Liver (tissue), 3 donors: ENCODE data around the gene MRFAP1.

ENCODE experiments used
- HNF4G ChIP-seq: IDR thresholded peaks from 2 replicates; pipeline ENCODE4 v1.6.1; 2016; ENCODE audit warnings: antibody characterized with exemption
- RAD21 ChIP-seq, 2 donors: IDR thresholded peaks; 2 replicates each; pipeline ENCODE4 v1.6.1; 2016; ENCODE audit warnings: antibody characterized with exemption in 2 of 2, mild to moderate bottlenecking in 2 of 2
- YY1 ChIP-seq: IDR thresholded peaks from 2 replicates; pipeline ENCODE4 v1.6.1; 2016; ENCODE audit warnings: antibody characterized with exemption, mild to moderate bottlenecking
- TF ChIP-seq, protein P1 (sequence below): fragments of 150-350 bp; IDR thresholded peaks from 2 replicates; pipeline ENCODE4 v1.5.1; 2017; ENCODE audit warnings: improper control_type of control experiment, low read depth, low read length; ENCODE audit not compliant: missing input control
- TF ChIP-seq, protein P2 (sequence below): IDR thresholded peaks from 2 replicates; pipeline ENCODE4 v1.6.1; 2016; ENCODE audit warnings: antibody characterized with exemption
- TF ChIP-seq, protein P3 (sequence below): IDR thresholded peaks from 2 replicates; pipeline ENCODE4 v1.6.1; 2016; ENCODE audit warnings: antibody characterized with exemption
- TF ChIP-seq, protein P4 (sequence below): IDR thresholded peaks from 2 replicates; pipeline ENCODE4 v1.6.1; 2016; ENCODE audit warnings: antibody characterized with exemption, mild to moderate bottlenecking
- donor health status: healthy.
- donor health status: healthy.

GRCh38 chr4:6595897-6596537 lies 44.5 kb upstream of the MRFAP1 start:
- TF ChIP-seq, protein P1, sequence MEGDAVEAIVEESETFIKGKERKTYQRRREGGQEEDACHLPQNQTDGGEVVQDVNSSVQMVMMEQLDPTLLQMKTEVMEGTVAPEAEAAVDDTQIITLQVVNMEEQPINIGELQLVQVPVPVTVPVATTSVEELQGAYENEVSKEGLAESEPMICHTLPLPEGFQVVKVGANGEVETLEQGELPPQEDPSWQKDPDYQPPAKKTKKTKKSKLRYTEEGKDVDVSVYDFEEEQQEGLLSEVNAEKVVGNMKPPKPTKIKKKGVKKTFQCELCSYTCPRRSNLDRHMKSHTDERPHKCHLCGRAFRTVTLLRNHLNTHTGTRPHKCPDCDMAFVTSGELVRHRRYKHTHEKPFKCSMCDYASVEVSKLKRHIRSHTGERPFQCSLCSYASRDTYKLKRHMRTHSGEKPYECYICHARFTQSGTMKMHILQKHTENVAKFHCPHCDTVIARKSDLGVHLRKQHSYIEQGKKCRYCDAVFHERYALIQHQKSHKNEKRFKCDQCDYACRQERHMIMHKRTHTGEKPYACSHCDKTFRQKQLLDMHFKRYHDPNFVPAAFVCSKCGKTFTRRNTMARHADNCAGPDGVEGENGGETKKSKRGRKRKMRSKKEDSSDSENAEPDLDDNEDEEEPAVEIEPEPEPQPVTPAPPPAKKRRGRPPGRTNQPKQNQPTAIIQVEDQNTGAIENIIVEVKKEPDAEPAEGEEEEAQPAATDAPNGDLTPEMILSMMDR = no peak
- no peak for TF ChIP-seq RAD21 (IDR thresholded peaks at IDR 0.05)
- no peak for TF ChIP-seq YY1
- TF ChIP-seq, protein P2, sequence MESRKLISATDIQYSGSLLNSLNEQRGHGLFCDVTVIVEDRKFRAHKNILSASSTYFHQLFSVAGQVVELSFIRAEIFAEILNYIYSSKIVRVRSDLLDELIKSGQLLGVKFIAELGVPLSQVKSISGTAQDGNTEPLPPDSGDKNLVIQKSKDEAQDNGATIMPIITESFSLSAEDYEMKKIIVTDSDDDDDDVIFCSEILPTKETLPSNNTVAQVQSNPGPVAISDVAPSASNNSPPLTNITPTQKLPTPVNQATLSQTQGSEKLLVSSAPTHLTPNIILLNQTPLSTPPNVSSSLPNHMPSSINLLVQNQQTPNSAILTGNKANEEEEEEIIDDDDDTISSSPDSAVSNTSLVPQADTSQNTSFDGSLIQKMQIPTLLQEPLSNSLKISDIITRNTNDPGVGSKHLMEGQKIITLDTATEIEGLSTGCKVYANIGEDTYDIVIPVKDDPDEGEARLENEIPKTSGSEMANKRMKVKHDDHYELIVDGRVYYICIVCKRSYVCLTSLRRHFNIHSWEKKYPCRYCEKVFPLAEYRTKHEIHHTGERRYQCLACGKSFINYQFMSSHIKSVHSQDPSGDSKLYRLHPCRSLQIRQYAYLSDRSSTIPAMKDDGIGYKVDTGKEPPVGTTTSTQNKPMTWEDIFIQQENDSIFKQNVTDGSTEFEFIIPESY = no peak
- TF ChIP-seq, protein P3, sequence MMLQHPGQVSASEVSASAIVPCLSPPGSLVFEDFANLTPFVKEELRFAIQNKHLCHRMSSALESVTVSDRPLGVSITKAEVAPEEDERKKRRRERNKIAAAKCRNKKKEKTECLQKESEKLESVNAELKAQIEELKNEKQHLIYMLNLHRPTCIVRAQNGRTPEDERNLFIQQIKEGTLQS = no peak
- TF ChIP-seq, protein P4, sequence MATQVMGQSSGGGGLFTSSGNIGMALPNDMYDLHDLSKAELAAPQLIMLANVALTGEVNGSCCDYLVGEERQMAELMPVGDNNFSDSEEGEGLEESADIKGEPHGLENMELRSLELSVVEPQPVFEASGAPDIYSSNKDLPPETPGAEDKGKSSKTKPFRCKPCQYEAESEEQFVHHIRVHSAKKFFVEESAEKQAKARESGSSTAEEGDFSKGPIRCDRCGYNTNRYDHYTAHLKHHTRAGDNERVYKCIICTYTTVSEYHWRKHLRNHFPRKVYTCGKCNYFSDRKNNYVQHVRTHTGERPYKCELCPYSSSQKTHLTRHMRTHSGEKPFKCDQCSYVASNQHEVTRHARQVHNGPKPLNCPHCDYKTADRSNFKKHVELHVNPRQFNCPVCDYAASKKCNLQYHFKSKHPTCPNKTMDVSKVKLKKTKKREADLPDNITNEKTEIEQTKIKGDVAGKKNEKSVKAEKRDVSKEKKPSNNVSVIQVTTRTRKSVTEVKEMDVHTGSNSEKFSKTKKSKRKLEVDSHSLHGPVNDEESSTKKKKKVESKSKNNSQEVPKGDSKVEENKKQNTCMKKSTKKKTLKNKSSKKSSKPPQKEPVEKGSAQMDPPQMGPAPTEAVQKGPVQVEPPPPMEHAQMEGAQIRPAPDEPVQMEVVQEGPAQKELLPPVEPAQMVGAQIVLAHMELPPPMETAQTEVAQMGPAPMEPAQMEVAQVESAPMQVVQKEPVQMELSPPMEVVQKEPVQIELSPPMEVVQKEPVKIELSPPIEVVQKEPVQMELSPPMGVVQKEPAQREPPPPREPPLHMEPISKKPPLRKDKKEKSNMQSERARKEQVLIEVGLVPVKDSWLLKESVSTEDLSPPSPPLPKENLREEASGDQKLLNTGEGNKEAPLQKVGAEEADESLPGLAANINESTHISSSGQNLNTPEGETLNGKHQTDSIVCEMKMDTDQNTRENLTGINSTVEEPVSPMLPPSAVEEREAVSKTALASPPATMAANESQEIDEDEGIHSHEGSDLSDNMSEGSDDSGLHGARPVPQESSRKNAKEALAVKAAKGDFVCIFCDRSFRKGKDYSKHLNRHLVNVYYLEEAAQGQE = no peak
- no peak for TF ChIP-seq HNF4G
